Measurements from ENCODE around the gene MNS1.

GRCh38 chr15:56496635-56497034 lies 31.7 kb upstream of the MNS1 start:
- no peak for TF ChIP-seq EZH2 (IDR thresholded peaks at IDR 0.05; ENCODE audit: insufficient read depth, poor library complexity, severe bottlenecking)
- TF ChIP-seq EZH2phosphoT487 (IDR thresholded peaks at IDR 0.05; ENCODE audit: insufficient read depth, low read depth) = no peak
